Measurements from ENCODE around the gene COPS4.
"Not testable (repeated sequence)": the region's sequence is repeated elsewhere in the genome, so short reads cannot be mapped to it uniquely, and the experiment has no call there.

COPS4 gene

GRCh38 chr4:83024233-83024632, 10.8 kb upstream of the COPS4 start:
- DNase-seq = no peak

- no peak for DNase-seq
These were observed 9.4 kb upstream of the COPS4 start for GRCh38 chr4:83025563-83025962.

- no peak for DNase-seq
These were observed 6.0 kb upstream of the COPS4 start for GRCh38 chr4:83028976-83029375.

GRCh38 chr4:83029688-83030087, 5.3 kb upstream of the COPS4 start:
- DNase-seq = no peak

- no peak for DNase-seq
These were observed 2.1 kb downstream of the COPS4 start for GRCh38 chr4:83036991-83037665.

GRCh38 chr4:83040269-83040668, 5.3 kb downstream of the COPS4 start:
- no peak for DNase-seq

- not testable (repeated sequence) for DNase-seq
These were observed 8.2 kb downstream of the COPS4 start for GRCh38 chr4:83043157-83043556.

- no peak for DNase-seq
These were observed 8.9 kb downstream of the COPS4 start for GRCh38 chr4:83043801-83044407.

- no peak for DNase-seq
These were observed 11.9 kb downstream of the COPS4 start for GRCh38 chr4:83046693-83047473.

- not testable (repeated sequence) for DNase-seq
These were observed 13.8 kb downstream of the COPS4 start for GRCh38 chr4:83048781-83049180.

GRCh38 chr4:83054928-83055327, 19.9 kb downstream of the COPS4 start:
- DNase-seq = peak; percentile 2 to 5

- no peak for DNase-seq
These were observed 27.8 kb downstream of the COPS4 start for GRCh38 chr4:83062739-83063138.

GRCh38 chr4:83065266-83065665, 30.3 kb downstream of the COPS4 start:
- DNase-seq = no peak

- no peak for DNase-seq
These were observed 32.2 kb downstream of the COPS4 start for GRCh38 chr4:83067058-83067639.

- no peak for DNase-seq
These were observed 36.1 kb downstream of the COPS4 start for GRCh38 chr4:83071116-83071515.

GRCh38 chr4:83074086-83074704, 39.2 kb downstream of the COPS4 start:
- peak; percentile 52 to 69 for DNase-seq

GRCh38 chr4:83074783-83075182, 39.8 kb downstream of the COPS4 start:
- DNase-seq = not testable (repeated sequence)

GRCh38 chr4:83075311-83076095, 40.5 kb downstream of the COPS4 start:
- no peak for DNase-seq

- no peak for DNase-seq
These were observed 45.6 kb downstream of the COPS4 start for GRCh38 chr4:83080561-83080960.

- DNase-seq = no peak
These were observed 47.8 kb downstream of the COPS4 start for GRCh38 chr4:83082777-83083176.

- DNase-seq = no peak
These were observed 49.0 kb downstream of the COPS4 start for GRCh38 chr4:83083925-83084475.

- not testable (repeated sequence) for DNase-seq
These were observed 50.0 kb downstream of the COPS4 start for GRCh38 chr4:83084956-83085355.

Measured in NCI-H526 (cell line).